Hepatocyte (in vitro differentiated cells): ENCODE data around the gene CMTM4.
"Not testable (repeated sequence)": the region's sequence is repeated elsewhere in the genome, so short reads cannot be mapped to it uniquely, and the experiment has no call there.

ENCODE experiments used
- CTCF ChIP-seq: fragments of 200-600 bp; sonication (generic); IDR thresholded peaks from 2 replicates; pipeline ENCODE4 v1.5.1; 2016; ENCODE audit warnings: antibody characterized with exemption, mild to moderate bottlenecking; ENCODE audit not compliant: poor library complexity
- EZH2 ChIP-seq: fragments of 200-600 bp; sonication (generic); IDR thresholded peaks from 2 replicates; pipeline ENCODE4 v1.6.1; 2016; ENCODE audit warnings: antibody characterized with exemption, mild to moderate bottlenecking, borderline replicate concordance
- EZH2phosphoT487 ChIP-seq: fragments of 200-600 bp; sonication (generic); IDR thresholded peaks from one replicate; pipeline ENCODE4 v1.6.1; 2018; ENCODE audit warnings: antibody characterized with exemption, mild to moderate bottlenecking, low read depth, moderate library complexity; ENCODE audit not compliant: unreplicated experiment, severe bottlenecking

- not testable (repeated sequence) for TF ChIP-seq EZH2phosphoT487, CTCF, EZH2
Observed at GRCh38 chr16:66630561-66631260, 65.8 kb downstream of the CMTM4 start.
